Measurements from ENCODE around the gene RTN4R.

- TF ChIP-seq, protein P1, sequence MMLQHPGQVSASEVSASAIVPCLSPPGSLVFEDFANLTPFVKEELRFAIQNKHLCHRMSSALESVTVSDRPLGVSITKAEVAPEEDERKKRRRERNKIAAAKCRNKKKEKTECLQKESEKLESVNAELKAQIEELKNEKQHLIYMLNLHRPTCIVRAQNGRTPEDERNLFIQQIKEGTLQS (CRISPR knock-in tag; conservative IDR thresholded peaks at IDR 0.05): no peak
- TF ChIP-seq JUN (CRISPR knock-in tag; IDR thresholded peaks at IDR 0.05) (no peak), NFE2L1 (CRISPR knock-in tag; IDR thresholded peaks at IDR 0.05) (no peak), FOXJ3 (CRISPR knock-in tag; IDR thresholded peaks at IDR 0.05; ENCODE audit: borderline replicate concordance) (no peak), CTCF (IDR thresholded peaks at IDR 0.05) (no peak), SP1 (CRISPR knock-in tag; conservative IDR thresholded peaks at IDR 0.05) (no peak), KAT7 (CRISPR knock-in tag; IDR thresholded peaks at IDR 0.05; ENCODE audit: borderline replicate concordance) (no peak), PRDM15 (CRISPR knock-in tag; IDR thresholded peaks at IDR 0.05) (no peak), TEAD1 (CRISPR knock-in tag; IDR thresholded peaks at IDR 0.05) (no peak), TCF7 (CRISPR knock-in tag; IDR thresholded peaks at IDR 0.05; ENCODE audit: low read depth) (no peak), ZBTB43 (CRISPR knock-in tag; IDR thresholded peaks at IDR 0.05) (no peak), CREB1 (CRISPR knock-in tag; IDR thresholded peaks at IDR 0.05) (no peak)
- TF ChIP-seq, protein P2, sequence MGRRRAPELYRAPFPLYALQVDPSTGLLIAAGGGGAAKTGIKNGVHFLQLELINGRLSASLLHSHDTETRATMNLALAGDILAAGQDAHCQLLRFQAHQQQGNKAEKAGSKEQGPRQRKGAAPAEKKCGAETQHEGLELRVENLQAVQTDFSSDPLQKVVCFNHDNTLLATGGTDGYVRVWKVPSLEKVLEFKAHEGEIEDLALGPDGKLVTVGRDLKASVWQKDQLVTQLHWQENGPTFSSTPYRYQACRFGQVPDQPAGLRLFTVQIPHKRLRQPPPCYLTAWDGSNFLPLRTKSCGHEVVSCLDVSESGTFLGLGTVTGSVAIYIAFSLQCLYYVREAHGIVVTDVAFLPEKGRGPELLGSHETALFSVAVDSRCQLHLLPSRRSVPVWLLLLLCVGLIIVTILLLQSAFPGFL (CRISPR knock-in tag; IDR thresholded peaks at IDR 0.05; ENCODE audit: borderline replicate concordance): no peak
- TF ChIP-seq, protein P3, sequence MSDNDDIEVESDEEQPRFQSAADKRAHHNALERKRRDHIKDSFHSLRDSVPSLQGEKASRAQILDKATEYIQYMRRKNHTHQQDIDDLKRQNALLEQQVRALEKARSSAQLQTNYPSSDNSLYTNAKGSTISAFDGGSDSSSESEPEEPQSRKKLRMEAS (CRISPR knock-in tag; IDR thresholded peaks at IDR 0.05): no peak
Observed at GRCh38 chr22:20312396-20313191, 44.5 kb upstream of the RTN4R start.

All from WTC11 (cell line).